DND-41 (cell line): ENCODE data around the gene PAN3.

Experiments
- EZH2 ChIP-seq: IDR thresholded peaks from 3 replicates; pipeline ENCODE4 v1.6.1; 2012; ENCODE audit warnings: borderline replicate concordance, low read depth, mild to moderate bottlenecking, moderate library complexity, low read length, inconsistent platforms; ENCODE audit not compliant: severe bottlenecking
- TF ChIP-seq, protein P1 (sequence below): IDR thresholded peaks from 2 replicates; pipeline ENCODE4 v1.5.1; 2012; ENCODE audit warnings: borderline replicate concordance, low read length, moderate library complexity, mild to moderate bottlenecking; ENCODE audit not compliant: poor library complexity, severe bottlenecking; ENCODE audit errors: extremely low read depth

DNA sequence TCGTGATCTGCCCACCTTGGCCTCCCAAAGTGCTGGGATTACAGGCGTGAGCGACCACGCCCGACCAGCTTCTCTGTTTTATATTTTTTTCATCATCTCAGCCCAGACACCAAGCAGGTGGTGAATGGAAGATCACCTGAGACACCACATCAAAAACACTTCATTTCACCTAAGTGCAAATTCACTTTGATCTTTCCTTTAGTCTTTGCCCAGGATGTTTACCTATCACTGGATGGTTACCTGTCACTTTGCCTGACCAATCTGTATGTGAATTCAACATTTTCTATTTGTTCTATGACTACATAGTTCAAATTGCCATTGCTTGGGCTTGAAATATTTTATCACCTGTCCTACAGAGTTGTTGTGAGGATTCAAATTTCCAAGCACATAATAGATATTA, 65.7 kb downstream of the PAN3 start:
- TF ChIP-seq, protein P1, sequence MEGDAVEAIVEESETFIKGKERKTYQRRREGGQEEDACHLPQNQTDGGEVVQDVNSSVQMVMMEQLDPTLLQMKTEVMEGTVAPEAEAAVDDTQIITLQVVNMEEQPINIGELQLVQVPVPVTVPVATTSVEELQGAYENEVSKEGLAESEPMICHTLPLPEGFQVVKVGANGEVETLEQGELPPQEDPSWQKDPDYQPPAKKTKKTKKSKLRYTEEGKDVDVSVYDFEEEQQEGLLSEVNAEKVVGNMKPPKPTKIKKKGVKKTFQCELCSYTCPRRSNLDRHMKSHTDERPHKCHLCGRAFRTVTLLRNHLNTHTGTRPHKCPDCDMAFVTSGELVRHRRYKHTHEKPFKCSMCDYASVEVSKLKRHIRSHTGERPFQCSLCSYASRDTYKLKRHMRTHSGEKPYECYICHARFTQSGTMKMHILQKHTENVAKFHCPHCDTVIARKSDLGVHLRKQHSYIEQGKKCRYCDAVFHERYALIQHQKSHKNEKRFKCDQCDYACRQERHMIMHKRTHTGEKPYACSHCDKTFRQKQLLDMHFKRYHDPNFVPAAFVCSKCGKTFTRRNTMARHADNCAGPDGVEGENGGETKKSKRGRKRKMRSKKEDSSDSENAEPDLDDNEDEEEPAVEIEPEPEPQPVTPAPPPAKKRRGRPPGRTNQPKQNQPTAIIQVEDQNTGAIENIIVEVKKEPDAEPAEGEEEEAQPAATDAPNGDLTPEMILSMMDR, result no peak
- TF ChIP-seq EZH2, result no peak
